ENCODE data around the gene RIN2.

The RIN2 gene, protein sequence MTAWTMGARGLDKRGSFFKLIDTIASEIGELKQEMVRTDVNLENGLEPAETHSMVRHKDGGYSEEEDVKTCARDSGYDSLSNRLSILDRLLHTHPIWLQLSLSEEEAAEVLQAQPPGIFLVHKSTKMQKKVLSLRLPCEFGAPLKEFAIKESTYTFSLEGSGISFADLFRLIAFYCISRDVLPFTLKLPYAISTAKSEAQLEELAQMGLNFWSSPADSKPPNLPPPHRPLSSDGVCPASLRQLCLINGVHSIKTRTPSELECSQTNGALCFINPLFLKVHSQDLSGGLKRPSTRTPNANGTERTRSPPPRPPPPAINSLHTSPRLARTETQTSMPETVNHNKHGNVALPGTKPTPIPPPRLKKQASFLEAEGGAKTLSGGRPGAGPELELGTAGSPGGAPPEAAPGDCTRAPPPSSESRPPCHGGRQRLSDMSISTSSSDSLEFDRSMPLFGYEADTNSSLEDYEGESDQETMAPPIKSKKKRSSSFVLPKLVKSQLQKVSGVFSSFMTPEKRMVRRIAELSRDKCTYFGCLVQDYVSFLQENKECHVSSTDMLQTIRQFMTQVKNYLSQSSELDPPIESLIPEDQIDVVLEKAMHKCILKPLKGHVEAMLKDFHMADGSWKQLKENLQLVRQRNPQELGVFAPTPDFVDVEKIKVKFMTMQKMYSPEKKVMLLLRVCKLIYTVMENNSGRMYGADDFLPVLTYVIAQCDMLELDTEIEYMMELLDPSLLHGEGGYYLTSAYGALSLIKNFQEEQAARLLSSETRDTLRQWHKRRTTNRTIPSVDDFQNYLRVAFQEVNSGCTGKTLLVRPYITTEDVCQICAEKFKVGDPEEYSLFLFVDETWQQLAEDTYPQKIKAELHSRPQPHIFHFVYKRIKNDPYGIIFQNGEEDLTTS

DNA sequence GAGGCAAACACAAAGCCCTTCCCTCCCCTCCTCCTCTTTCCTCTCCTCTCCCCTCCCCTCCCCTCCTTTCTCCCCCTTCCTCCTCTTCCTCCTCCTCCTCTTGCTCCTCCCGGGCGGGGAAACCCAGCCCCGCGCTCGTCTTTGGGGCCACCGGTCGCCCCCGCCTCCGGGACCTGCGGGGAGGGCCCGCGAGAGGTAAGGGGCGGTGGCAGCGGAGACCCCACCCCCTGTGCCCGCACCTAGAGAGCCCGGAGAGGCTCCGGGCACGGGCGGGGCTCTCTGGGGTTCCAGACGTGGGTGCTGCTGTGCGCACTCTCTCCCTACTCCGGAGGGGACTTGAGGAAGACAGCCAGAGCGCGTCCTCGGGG lies at the start of gene RIN2:
Gene RIN2 (plus strand): TSS at position 126 of the 368 bp plus-strand sequence. CDS start 131,344 bp downstream, outside the sequence.
- no peak for DNase-seq

DNA sequence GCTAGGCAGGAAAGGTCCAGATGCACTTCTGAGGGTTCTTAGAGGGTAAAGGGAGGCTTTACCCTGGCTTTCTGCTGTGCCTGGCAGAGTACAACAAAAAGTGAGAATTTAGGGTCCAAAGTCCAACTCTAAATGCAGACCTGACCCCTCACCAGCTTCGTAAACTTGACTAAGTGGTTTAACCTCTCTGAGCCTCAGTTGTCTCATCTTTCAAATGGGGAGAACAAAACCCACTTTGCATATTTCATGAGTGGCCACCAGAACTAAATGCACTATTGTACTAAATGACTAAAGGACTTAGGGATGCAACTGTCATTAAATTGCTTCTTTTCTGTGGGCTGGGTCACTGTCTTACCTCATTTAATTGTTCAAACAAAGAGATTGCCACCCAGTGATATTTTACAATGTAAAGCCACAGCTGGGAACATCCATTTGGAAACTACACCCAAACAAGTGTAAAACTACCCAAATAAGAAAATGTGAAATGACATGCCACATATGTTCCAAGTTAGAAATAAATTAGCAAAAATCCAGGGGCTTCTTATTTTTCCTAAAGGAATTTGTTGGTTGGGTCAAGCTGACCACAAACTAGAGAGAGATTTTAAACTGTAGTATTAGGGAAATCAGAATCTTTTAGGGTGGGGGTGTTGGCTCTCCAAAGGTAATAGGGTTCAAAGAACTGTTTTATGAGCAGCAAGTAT lies 48.3 kb upstream of the RIN2 start:
- no peak for DNase-seq

DNA sequence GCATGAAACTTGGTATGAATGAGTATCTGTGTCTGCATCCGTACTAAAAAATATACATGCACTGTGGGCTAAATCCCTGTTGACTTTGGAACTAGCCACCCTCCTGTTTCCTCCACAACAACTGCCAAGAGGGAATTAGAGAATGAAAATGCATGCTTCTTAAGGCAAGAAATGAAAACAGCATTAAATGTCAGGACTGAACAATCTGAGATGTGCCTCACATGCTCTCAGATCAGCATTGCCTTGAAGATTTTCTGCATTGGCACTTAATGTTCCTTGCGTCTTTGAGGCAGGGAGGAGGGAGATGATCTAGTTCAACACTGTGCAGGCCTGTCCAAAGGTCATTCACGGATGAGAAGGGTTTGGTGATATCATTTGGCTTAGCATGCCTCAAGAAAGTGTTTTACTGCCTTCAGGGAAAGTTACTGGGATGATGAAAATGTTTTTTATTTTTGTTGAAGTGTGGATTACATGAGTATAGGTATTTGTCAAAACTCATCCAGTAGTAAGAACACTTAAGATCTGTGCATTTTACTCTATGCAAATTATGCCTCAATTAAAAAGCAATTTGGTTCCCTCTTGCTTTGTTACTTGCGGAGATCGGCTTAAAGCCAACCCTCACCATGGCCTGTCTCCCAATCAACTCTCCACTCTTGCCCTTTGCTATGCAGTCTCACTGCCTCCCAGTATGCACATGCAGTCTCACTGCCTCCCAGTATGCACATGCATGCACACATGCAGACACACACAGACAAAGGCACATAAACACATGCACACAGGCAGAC lies 47.5 kb upstream of the RIN2 start:
- no peak for DNase-seq

DNA sequence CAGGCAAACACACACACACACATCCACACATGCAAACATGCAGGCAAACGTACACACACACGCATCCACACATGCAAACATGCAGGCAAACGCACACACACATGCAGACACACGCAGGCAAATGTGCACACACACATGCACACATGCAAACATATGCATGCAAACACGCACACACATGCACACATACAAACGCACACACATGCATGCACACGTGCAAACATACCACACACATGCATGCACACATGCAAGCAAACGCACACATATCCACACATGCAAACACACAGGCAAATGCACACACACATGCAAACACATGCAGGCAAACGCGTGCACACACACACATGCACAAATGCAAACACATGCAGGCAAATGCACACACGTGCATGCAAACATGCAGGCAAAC lies 46.9 kb upstream of the RIN2 start:
- no peak for DNase-seq

DNA sequence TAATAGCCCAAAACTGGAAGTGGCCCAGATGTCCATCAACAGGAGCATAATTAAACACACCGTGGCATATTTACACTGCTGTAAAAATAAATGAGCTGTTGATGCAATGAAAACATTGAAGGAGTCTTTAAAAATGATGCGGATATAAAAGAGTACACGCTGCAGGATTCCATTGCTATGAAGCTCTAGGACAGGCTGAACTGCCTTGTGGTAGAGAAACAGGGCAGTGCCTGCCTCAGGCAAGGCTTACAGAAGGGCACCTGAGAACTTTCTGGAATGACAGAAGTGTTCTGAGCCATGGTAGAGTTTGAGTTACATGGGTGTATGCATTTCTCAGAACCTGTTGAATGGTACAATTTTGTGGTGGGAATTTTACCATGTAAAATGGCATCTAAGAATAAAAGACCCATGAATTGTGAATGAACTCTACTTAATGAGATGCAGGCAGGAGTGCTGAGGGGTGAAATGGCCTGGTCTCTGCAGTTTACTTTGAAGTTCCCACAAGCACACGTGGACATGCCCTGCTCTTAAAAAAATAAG lies 45.3 kb upstream of the RIN2 start:
- DNase-seq = no peak

DNA sequence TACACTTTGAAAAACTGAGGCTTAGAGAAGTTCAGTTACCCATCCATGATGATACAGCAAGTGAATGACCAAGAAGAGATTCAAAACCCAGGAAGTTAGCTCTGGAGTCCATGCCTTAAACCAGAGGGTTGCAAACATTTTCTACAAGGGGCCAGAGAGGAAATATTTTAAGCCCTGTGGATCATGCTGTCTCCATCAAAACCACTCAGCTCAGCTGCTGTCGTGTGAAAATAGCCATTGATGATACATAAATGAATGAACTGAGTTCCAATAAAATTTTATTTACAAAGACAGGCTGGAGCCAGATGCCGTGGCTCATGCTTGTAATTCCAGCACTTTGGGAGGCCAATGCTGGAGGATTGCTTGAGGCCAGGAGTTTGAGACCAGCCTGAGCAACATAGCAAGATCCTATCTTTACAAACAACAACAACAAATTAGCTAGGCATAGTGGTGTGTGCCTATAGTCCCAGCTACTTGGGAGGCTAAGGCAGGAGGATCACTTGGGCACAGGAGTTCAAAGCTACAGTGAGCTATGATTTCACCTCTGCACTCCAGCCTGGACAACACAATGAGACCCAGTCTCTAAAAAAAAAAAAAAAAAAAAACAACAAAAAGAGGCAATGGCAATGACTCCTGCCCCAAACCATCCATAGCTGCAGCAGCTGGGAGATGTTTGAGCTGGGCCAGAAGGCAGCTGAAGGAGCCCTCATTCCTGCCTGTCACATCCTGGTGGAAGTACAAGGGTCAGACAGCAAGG lies 44.1 kb upstream of the RIN2 start:
- DNase-seq = no peak

DNA sequence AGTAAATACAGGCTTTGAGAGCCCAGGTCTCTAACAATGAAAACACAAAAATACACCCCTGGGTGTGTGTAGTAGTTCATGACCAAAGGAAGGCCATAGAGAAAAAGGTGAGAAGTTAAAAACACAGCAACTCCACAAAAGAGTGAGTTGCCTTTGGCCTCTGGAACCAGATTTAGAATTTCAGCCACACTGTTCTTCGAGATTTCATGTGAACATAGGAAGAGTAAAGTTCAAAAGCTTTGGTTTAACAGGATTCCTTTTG lies 43.5 kb upstream of the RIN2 start:
- no peak for DNase-seq

DNA sequence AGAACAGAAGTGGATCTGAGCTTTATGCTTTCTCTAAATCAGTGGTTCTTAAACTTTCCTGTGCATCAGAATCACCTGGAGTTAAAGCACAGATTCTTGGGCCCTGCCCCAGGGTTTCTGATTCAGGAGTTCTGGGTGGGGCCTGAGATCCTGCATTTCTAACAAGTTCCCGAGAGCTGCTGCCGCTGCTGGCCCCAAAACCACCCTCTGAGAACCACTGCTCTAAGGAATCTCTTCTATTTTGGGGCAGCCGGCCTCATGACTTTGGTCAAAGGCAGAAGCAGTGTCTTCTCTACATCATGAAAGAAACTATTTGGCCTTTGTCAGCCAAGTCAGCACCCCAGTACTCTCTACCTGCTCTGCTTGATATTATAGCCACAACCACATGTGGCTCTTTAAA lies 42.1 kb upstream of the RIN2 start:
- no peak for DNase-seq

DNA sequence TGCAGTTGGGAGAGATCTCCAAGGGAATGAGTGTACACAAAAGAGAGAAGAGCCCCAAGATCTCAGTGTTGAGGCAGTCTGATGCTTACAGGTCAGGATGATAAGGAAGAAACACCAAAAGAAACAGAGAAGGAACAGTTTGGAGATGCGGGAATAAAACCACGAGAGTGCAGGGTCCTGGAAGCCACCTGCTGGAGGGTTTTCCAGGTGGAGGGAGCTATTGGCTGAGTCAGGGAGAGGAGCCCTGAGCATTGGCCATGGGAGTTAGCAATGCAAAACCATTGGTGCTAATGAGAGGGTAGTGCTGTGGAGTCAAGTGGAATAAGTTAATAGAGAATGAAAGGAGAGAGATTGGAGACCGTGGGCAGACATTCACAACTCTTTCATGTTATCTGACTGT lies 39.2 kb upstream of the RIN2 start:
- DNase-seq = no peak

DNA sequence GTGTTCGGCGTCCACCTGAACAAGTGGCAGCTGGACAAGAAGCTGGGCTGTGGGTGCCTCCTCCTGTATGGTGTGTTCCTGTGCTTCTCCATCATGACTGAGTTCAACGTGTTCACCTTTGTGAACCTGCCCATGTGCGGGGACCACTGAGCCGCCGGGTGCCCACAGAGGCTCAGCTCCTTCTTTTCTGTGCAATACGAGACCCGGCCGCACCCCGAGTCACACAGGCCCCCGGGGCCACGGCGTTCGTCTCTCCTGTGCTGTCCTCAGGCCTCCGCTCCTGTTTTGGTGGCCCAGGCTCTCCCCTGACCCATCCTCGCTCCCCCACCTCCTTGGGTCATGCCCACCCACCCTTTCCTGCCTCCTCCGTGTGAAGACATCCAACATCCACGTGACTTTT lies 37.1 kb upstream of the RIN2 start:
- DNase-seq = no peak

DNA sequence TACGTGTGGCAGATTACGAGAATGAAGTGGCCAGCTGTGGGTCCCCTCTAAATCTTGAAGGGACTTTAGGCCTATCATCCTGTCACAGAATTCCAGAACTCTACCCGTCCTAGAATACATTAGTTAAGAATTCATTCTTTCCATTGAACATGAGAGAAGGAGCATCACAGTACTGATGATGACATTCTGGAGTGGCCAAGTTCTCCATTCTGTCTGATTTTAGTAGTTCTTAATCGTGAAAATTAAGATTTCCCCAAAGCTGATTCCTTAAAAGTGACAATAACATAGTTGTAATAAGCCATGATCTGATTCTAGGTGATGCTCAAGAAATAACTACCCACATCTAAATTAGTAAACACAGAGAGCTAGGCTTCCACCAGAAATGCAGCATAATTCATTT lies 35.0 kb upstream of the RIN2 start:
- DNase-seq = no peak

DNA sequence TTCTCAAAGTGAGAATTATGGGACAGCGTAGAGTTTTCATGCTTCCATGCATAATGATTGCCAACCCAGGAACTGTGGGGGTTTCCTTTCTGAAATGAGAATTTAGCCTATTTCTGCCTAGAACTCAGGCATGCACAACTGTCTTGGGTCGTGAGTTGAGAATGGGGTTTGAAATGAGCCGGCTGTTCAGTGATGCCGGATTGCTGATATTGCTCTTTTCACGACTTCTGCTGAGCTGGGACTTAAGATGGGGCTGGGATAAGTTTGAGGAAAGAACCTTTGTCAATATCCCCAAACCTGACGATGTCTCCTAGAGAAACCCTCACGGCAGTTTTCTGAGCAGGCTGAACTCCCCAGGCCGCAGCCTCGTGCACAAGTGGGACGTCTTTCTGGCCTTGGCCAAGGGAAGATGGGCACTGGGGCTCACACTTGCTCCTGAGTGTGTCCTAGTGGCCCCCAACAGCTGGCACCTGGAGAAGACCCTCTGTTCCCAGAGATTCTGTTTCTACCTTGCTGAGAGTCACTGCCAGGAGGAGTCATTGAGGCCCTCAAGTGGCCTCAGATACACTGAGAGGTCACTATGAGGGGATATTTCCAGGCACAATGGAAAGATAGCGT lies 34.1 kb upstream of the RIN2 start:
- no peak for DNase-seq

DNA sequence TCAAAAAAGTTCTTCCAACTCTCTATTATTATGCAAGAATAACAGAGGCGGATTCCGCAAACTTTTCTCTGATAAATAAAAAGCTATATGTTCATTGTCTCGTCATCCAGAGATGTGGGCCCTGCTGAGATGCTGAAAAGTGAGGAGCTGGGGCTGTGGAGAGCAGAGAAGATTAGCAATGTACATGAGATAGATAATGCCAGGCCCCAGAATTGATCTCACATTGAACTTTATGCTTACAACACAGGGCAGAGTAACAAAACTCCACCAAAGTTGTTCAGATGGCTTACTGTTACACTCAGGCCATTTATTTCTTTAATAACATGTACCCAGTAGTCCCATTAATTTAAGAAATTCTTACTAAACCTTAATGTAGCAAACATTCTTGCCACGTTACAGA lies 32.7 kb upstream of the RIN2 start:
- DNase-seq = no peak

DNA sequence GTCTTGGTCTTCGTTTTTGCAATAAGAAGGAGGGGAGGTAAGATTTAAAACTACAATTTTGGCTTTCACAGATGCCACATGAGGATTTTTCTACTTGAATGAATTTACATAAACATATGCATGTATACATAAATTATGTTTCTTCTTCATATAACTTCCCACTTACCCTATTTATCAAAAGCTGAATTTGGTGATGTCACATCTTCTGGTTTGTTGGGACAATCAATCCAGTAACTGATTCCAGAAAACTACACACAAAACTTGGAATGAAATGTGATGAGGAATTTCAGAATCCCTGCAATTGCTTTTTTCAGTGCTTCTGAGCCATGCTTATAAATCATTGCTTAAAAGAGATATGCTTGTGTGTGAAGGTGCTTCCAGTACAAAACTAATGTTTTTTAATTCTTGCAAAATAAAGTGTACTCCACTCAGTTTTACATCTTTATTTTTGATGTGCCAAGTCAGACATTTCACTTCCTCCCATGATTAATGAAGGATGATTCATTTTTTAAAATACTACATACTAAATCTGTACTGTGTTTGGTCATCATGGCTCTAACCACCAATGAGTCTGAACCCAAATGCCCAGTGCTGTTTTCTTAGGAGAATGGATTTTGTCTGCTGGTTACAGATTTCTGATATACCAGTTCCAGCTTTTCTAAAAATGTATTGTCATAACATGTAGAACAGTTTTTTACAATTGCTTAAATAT lies 32.1 kb upstream of the RIN2 start:
- DNase-seq = no peak

DNA sequence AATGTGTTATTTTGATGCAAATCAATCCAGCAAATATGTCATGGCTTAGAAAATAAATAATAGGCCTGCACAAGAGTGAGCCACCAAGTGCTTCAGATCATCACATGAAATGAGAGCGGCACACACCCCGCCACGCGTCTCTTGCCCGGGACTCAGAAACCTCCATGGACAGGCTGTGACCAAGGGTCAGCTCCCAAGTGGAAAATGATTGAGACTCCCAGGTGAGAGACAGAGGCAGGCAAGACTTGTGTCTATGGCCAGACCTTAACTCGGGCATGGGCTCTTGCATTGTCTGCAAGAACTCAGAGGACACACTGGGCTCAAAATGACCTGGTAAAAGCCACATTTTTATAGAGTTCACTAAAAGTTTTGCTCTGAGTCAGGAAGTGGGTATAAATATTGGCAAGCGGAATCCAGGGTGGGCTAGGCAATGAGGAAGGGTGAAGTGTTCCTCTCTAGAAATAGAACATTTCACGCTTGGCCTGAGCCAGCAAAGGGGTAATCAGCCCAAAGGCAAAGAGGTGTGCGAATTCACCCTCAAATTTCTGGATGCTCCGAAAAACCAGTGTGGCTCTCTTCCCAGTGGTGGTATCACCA lies 30.7 kb upstream of the RIN2 start:
- no peak for DNase-seq

DNA sequence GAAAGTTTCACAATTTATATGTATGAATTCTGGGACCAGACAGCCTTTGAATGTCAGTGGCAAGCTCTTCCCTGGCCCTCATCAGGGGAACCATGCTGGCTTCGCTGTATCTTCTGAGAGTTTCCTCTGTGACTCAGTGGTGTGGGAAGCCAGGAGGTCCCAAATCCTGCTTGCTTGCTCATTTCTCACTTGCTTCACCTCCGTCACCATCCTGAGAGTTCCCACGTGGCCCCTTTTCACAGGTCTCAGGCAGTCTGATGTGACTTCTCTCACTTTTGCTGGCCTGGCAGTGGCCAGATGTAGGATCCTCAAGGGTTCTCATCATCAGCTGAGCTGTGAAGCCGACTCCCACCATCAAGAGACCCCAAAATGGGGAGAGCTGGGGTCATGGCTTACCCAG lies 28.4 kb upstream of the RIN2 start:
- DNase-seq = no peak

DNA sequence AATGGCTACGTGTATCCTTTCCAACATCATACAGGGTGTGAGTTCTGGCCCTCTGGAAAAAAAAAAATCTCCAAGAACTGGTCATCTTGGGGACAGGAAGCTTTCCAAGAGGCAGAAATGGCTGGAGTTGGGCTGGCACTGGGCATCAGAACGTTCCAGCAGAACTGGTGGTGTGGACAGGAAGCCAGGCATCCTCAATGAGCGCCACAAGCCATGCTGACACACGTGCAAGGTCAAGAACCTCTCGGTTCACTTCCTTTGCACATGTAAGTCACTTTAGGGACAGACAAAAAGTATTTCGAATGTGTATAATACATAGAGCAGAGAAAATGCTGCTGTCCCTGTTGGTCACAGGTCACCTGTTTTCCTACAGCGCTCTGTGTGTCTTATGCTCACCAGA lies 27.4 kb upstream of the RIN2 start:
- DNase-seq = no peak

DNA sequence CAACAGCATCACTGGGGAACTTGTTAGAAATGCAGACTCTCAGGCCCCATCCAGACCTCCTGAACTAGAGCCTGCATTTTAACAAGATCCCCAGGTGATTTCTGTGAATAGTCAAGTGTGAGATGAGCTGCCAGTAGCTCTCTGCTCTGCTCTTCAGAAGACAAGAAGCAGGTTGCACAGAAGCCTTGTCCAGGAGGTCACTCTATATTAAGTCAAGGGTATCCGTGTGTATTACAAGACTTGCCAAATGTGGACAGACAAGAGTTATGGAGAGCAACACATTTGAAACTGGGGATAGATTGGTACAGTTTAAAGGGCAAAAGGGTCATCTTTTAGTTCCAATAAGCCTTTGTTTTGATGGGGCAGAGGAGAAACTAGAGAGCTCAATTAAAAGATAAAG lies 23.2 kb upstream of the RIN2 start:
- no peak for DNase-seq

DNA sequence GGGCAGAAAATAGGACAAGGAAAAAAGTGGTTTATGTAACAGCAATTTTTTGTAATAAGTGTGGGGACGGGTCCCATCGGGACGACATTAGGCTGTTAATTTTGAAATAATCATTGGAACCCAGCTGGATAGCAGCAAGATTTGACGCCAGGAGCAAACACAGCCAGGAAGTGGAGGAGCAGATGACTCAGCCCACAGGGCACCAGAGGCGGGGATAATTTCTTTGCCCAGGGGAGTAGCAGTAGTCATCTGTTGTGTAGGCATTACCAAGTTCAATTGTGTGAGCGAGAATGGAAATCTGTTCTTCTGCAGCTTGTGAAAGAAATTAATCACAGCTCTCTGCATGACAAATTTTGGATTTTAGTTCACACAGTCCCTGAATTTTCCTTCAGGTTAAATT lies 22.6 kb upstream of the RIN2 start:
- no peak for DNase-seq

DNA sequence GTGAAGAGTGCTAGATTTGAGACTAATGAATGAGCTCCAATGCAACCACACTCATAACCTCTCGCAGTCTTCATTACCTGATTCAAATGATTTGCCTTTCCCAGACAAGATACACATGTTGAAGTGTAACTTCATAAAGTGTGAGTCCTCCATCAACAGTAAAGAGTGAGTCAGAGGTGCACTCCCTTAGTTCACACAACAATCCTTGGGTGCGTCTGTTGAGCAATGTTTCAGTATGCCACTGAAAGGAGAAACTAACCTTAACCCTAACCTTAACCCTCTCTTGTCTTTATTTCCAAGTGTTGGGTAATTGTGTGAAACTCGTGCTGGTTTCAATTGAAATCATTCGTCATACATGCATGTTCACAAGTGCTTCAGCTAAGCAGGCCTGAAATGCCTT lies 21.0 kb upstream of the RIN2 start:
- DNase-seq = no peak

DNA sequence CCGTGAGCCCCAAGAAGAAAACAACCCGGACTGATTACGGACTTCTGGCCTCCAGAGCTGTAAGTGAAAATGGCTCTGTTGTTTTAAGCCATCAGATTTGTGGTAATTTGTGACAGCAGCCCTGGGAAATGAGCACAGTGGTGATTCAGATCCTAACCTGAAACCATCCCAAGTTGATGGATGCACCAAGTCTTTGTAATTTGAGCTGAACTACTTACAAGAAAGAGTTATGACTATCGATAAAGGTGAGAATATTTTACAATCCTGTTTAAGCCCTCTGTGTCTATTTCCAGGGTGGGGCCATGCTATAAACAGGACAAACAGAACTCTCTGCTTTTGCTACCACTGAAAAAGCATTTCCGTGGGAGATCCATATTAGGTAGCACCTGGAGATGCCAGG lies 19.1 kb upstream of the RIN2 start:
- no peak for DNase-seq
